ENCODE measurements around the gene MORN1. TPM values are rescaled to one million over a fixed set of nuclear protein-coding genes. Genes with fewer than 3 reads are reported as not detected.

Gene MORN1
- total and polyA plus RNA-seq, 10 of the 15 experiments (the other 5 are each of a cell fraction or from before 2014, with no cell fraction given): 0.76 to 7.9 (median 5.5) TPM

DNA sequence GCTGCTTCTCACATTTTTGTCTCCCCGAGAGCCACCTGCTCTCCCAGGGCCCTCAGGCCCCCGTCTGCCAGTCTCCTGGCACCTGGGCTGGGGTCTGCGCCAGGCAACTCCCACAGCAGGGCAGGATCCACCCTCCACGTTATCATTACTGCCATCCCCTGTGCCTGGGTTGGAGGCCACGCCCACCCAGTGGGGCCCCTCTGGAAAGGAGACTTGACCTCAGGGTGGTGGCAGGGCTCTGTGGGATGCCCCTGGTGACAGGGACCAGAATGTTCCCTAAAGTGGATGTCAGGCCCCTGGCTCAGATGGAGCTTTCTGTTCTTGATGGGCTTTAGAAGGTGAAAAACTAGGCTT is 96.7 kb downstream of the MORN1 start:
- ATAC-seq (no peak), FAIRE-seq (no peak), DNase-seq (ENCODE audit: low read depth, low spot score) (no peak)
- H3K79me2 ChIP-seq (ENCODE audit: control insufficient read depth, insufficient read depth, low read length): peaks cover 7% of the 10 kb centered on the region
- H3K4me1 ChIP-seq (ENCODE audit: control insufficient read depth, insufficient read depth, low read length): peaks cover 28% of the 10 kb centered on the region
- H3K27me3 ChIP-seq (replicated peaks in 1 of 2; ENCODE audit: control insufficient read depth in 2 of 2, insufficient read depth in 2 of 2, low read length in 1 of 2): no peaks in the 10 kb centered on the region
- no peaks in the 10 kb centered on the region for H3K9me3 ChIP-seq (replicated peaks; ENCODE audit: control insufficient read depth, insufficient read depth, low read length)
- no peak overlapping the region for H3K4me2 ChIP-seq (ENCODE audit: control insufficient read depth, insufficient read depth)
- intact Hi-C loops (cut with micrococcal nuclease; ENCODE audit: unreplicated experiment): loop anchor here (10.0 kb wide), 1 partner anchor 60 kb away; no protein-coding TSS in a partner anchor
- no peak overlapping the region for H3K27ac ChIP-seq (ENCODE audit: control insufficient read depth, insufficient read depth)
- no peak overlapping the region for H2AFZ ChIP-seq (ENCODE audit: control insufficient read depth, low read depth, low read length)
- no TSS peak for BruUV-seq (replicated peaks)
- in situ Hi-C loops (cut with MboI): loop anchor here (5.0 kb wide), 1 partner anchor 37 kb away; no protein-coding TSS in a partner anchor
- no peak overlapping the region for H3K9ac ChIP-seq (ENCODE audit: control insufficient read depth, insufficient read depth, low read length)
- TF ChIP-seq, protein P1, sequence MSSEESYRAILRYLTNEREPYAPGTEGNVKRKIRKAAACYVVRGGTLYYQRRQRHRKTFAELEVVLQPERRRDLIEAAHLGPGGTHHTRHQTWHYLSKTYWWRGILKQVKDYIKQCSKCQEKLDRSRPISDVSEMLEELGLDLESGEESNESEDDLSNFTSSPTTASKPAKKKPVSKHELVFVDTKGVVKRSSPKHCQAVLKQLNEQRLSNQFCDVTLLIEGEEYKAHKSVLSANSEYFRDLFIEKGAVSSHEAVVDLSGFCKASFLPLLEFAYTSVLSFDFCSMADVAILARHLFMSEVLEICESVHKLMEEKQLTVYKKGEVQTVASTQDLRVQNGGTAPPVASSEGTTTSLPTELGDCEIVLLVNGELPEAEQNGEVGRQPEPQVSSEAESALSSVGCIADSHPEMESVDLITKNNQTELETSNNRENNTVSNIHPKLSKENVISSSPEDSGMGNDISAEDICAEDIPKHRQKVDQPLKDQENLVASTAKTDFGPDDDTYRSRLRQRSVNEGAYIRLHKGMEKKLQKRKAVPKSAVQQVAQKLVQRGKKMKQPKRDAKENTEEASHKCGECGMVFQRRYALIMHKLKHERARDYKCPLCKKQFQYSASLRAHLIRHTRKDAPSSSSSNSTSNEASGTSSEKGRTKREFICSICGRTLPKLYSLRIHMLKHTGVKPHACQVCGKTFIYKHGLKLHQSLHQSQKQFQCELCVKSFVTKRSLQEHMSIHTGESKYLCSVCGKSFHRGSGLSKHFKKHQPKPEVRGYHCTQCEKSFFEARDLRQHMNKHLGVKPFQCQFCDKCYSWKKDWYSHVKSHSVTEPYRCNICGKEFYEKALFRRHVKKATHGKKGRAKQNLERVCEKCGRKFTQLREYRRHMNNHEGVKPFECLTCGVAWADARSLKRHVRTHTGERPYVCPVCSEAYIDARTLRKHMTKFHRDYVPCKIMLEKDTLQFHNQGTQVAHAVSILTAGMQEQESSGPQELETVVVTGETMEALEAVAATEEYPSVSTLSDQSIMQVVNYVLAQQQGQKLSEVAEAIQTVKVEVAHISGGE (CRISPR knock-in tag; IDR thresholded peaks at IDR 0.05): no peak
- TF ChIP-seq, protein P2, sequence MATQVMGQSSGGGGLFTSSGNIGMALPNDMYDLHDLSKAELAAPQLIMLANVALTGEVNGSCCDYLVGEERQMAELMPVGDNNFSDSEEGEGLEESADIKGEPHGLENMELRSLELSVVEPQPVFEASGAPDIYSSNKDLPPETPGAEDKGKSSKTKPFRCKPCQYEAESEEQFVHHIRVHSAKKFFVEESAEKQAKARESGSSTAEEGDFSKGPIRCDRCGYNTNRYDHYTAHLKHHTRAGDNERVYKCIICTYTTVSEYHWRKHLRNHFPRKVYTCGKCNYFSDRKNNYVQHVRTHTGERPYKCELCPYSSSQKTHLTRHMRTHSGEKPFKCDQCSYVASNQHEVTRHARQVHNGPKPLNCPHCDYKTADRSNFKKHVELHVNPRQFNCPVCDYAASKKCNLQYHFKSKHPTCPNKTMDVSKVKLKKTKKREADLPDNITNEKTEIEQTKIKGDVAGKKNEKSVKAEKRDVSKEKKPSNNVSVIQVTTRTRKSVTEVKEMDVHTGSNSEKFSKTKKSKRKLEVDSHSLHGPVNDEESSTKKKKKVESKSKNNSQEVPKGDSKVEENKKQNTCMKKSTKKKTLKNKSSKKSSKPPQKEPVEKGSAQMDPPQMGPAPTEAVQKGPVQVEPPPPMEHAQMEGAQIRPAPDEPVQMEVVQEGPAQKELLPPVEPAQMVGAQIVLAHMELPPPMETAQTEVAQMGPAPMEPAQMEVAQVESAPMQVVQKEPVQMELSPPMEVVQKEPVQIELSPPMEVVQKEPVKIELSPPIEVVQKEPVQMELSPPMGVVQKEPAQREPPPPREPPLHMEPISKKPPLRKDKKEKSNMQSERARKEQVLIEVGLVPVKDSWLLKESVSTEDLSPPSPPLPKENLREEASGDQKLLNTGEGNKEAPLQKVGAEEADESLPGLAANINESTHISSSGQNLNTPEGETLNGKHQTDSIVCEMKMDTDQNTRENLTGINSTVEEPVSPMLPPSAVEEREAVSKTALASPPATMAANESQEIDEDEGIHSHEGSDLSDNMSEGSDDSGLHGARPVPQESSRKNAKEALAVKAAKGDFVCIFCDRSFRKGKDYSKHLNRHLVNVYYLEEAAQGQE (IDR thresholded peaks at IDR 0.05; ENCODE audit: low read depth, low read length): no peak
- peaks cover 4% of the 10 kb centered on the region for H4K20me1 ChIP-seq (ENCODE audit: control insufficient read depth, insufficient read depth)
- RAD21 ChIA-PET (ENCODE audit: unreplicated experiment): no interaction called here
- CTCF ChIA-PET: no interaction called here
- 63% methylated on average over 5 of the region's 5 CpGs for WGBS (ENCODE audit: insufficient coverage, insufficient replicate concordance, low lambda C conversion rate, missing lambda C conversion rate)
- SMC1A ChIA-PET (ENCODE audit: uncharacterized antibody, unreplicated experiment): no interaction called here
- POLR2A ChIA-PET: no interaction called here
- H3K36me3 ChIP-seq (ENCODE audit: control insufficient read depth in 2 of 2, insufficient read depth in 2 of 2, low read length in 1 of 2): no peaks in the 10 kb centered on the region; a peak in 1 of 4 replicates
- no peak overlapping the region for H3K4me3 ChIP-seq

All from GM12878 (cell line).